T1000 (cell line): ENCODE results near the gene RPL37A.
A peak's percentile ranks its signal among the peaks of the same experiment; 100 is the strongest.

Source experiments
- DNase-seq: peaks from one replicate; lab custom pipeline; 2025; ENCODE audit warnings: mixed read lengths; lab: John Stamatoyannopoulos, UW

The RPL37A gene

GRCh38 chr2:216498379-216499352, at the start of gene RPL37A:
RPL37A (plus strand) TSS chr2:216498844; CDS start chr2:216498875, 31 bp downstream.
- DNase-seq: peak; percentile 77

GRCh38 chr2:216450346-216450745, 48.3 kb upstream of the RPL37A start:
- no peak for DNase-seq

- DNase-seq: no peak
These were observed 47.9 kb upstream of the RPL37A start for GRCh38 chr2:216450784-216451183.

GRCh38 chr2:216453955-216454614, 44.6 kb upstream of the RPL37A start:
- no peak for DNase-seq

- no peak for DNase-seq
These were observed 35.5 kb upstream of the RPL37A start for GRCh38 chr2:216463148-216463547.

GRCh38 chr2:216464104-216464720, 34.4 kb upstream of the RPL37A start:
- DNase-seq: no peak

- no peak for DNase-seq
These were observed 33.0 kb upstream of the RPL37A start for GRCh38 chr2:216465579-216466195.

- DNase-seq: no peak
These were observed 30.8 kb upstream of the RPL37A start for GRCh38 chr2:216467845-216468244.

- DNase-seq: no peak
These were observed 29.0 kb upstream of the RPL37A start for GRCh38 chr2:216469661-216470060.

- DNase-seq: no peak
These were observed 25.5 kb upstream of the RPL37A start for GRCh38 chr2:216473187-216473586.

- DNase-seq: no peak
These were observed 23.5 kb upstream of the RPL37A start for GRCh38 chr2:216474925-216475670.

GRCh38 chr2:216475767-216476166, 22.9 kb upstream of the RPL37A start:
- no peak for DNase-seq

GRCh38 chr2:216477283-216478035, 21.2 kb upstream of the RPL37A start:
- DNase-seq: no peak

GRCh38 chr2:216478151-216478550, 20.5 kb upstream of the RPL37A start:
- DNase-seq: no peak

- no peak for DNase-seq
These were observed 19.9 kb upstream of the RPL37A start for GRCh38 chr2:216478791-216479190.

GRCh38 chr2:216480221-216480620, 18.4 kb upstream of the RPL37A start:
- DNase-seq: no peak

- DNase-seq: no peak
These were observed 16.0 kb upstream of the RPL37A start for GRCh38 chr2:216482640-216483039.

GRCh38 chr2:216485237-216485636, 13.4 kb upstream of the RPL37A start:
- DNase-seq: no peak

GRCh38 chr2:216485745-216486144, 12.9 kb upstream of the RPL37A start:
- no peak for DNase-seq

- no peak for DNase-seq
These were observed 12.4 kb upstream of the RPL37A start for GRCh38 chr2:216486271-216486670.

- no peak for DNase-seq
These were observed 11.9 kb upstream of the RPL37A start for GRCh38 chr2:216486708-216487107.
